Tibial nerve (tissue), 4 donors: Measurements from ENCODE around the gene HIPK2. TPM values are rescaled to one million over a fixed set of nuclear protein-coding genes. Genes with fewer than 3 reads are reported as not detected.
A peak's percentile ranks its signal among the peaks of the same experiment; 100 is the strongest.

Experiments used
- DNase-seq, 2 donors: peaks; one replicate each; pipeline ENCODE4 v3.0.0-alpha.2; 2019; ENCODE audit warnings: low spot score in 2 of 2
- H3K27ac ChIP-seq, 4 donors: fragments of 200-600 bp; sonication (generic) in 3 of 4; one replicate each; pipeline ENCODE4 v1.5.1; 2017 to 2019; ENCODE audit warnings: mild to moderate bottlenecking in 1 of 4
- H3K27me3 ChIP-seq, 2 donors: fragments of 200-600 bp; sonication (generic) in 1 of 2; one replicate each; pipeline versions ENCODE4 v1.5.1 to v1.6.0; 2017 to 2019
- H3K36me3 ChIP-seq, 3 donors: fragments of 200-600 bp; sonication (generic); one replicate each; pipeline ENCODE4 v1.5.1; 2018 to 2019
- H3K4me1 ChIP-seq, 4 donors: fragments of 200-600 bp; sonication (generic) in 3 of 4; one replicate each; pipeline ENCODE4 v1.5.1; 2017 to 2019
- H3K4me3 ChIP-seq, 4 donors: fragments of 200-600 bp; sonication (generic) in 3 of 4; one replicate each; pipeline ENCODE4 v1.5.1; 2017 to 2019; ENCODE audit warnings: mild to moderate bottlenecking in 1 of 4, moderate library complexity in 1 of 4
- H3K9me3 ChIP-seq, 4 donors: fragments of 200-600 bp; sonication (generic) in 3 of 4; one replicate each; pipeline ENCODE4 v1.5.1; 2017 to 2019
- EP300 ChIP-seq, 2 donors: sonication (generic); formaldehyde crosslinking; IDR thresholded peaks; one replicate each; pipeline ENCODE4 v1.6.1; 2017; ENCODE audit warnings: antibody characterized with exemption in 2 of 2, mild to moderate bottlenecking in 1 of 2
- POLR2A ChIP-seq, 2 donors: fragments of 450-650 bp; IDR thresholded peaks; one replicate each; pipeline ENCODE4 v1.6.1; 2017; ENCODE audit warnings: antibody characterized with exemption in 2 of 2, mild to moderate bottlenecking in 2 of 2, moderate library complexity in 2 of 2
- WGBS, 2 donors: methylation state at CpG; one replicate each; pipeline ENCODE4 v1.1.5; 2018; 5-methylcytosine and 5-hydroxymethylcytosine counted together
- total RNA-seq, 4 donors: library from RNA; depleted of rRNA; stranded (reverse); fragments of >200 nt; gene quantifications; one replicate each; pipeline ENCODE4 v1.1.0, GENCODE V29; 2016
- TF ChIP-seq, protein P1 (sequence below), 5 experiments: fragments of 200-600 bp in 3 of 5; fragments of 450-650 bp in 2 of 5; sonication (generic) in 3 of 5; IDR thresholded peaks; one replicate each; pipeline ENCODE4 v1.5.1; 2016 to 2019; ENCODE audit warnings: antibody characterized with exemption in 5 of 5, mild to moderate bottlenecking in 3 of 5, moderate library complexity in 2 of 5

Gene HIPK2
- total RNA-seq, 4 donors from 2014 or later, result 24.9 to 41.1 (median 29.7) TPM

DNA sequence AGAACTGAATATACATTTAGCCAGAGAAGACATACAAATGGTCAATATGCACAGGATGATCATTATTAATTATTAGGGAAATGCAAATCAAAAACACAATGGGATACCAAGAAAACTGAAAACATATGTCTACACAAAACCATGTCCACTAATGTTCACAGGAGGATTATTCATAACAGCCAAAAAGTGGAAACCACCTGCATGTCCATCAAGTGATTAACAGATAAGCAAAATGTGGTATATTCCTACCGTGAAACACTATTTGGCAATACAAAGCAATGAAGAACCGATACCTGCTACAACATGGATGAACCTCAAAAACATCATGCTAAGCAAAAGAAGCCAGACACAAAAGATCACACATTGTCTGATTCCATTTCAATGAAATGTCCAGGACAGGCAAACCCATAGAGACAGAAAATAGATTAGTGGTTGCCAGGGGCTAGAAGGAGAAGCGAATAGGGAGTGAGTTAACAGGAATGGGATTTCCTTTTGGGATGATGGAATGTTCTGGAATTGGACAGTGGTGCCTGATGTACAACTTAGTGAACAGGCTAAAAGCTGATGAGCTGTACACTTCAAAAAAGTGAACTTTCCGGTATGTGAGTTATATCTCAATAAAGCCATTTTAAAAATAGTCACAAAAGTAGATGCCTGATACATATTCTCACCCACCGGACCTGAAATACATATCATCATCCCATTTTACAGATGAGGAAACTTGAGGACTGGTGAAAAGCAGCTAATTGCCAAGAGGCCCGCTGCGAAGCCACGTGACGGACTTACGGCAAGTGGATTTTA, 33.6 kb downstream of the HIPK2 start:
- Histone ChIP-seq H3K36me3 (no peaks in the 10 kb centered on the region), H3K27ac (no peak overlapping the region), H3K9me3 (no peaks in the 10 kb centered on the region), H3K27me3 (no peaks in the 10 kb centered on the region), H3K4me3 (no peak overlapping the region), H3K4me1 (peaks cover 0 to 69% (median 5%) of the 10 kb centered on the region in 4 donors)
- WGBS, 2 donors, result 94 to 95% methylated on average over 10 of the region's 10 CpGs
- TF ChIP-seq EP300 (IDR thresholded peaks at IDR 0.05), result no peak
- TF ChIP-seq, protein P1, sequence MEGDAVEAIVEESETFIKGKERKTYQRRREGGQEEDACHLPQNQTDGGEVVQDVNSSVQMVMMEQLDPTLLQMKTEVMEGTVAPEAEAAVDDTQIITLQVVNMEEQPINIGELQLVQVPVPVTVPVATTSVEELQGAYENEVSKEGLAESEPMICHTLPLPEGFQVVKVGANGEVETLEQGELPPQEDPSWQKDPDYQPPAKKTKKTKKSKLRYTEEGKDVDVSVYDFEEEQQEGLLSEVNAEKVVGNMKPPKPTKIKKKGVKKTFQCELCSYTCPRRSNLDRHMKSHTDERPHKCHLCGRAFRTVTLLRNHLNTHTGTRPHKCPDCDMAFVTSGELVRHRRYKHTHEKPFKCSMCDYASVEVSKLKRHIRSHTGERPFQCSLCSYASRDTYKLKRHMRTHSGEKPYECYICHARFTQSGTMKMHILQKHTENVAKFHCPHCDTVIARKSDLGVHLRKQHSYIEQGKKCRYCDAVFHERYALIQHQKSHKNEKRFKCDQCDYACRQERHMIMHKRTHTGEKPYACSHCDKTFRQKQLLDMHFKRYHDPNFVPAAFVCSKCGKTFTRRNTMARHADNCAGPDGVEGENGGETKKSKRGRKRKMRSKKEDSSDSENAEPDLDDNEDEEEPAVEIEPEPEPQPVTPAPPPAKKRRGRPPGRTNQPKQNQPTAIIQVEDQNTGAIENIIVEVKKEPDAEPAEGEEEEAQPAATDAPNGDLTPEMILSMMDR (IDR thresholded peaks at IDR 0.05), result no peak
- TF ChIP-seq POLR2A (IDR thresholded peaks at IDR 0.05), result no peak
- no peak for DNase-seq

- no peak for DNase-seq
- H3K27me3 ChIP-seq, result no peaks in the 10 kb centered on the region
- WGBS, 2 donors, result 87 to 97% methylated on average over 2 of the region's 2 CpGs
- H3K9me3 ChIP-seq, result no peaks in the 10 kb centered on the region
- H3K27ac ChIP-seq, result peak overlapping the region in 1 of 4 donors; percentile 3
- H3K36me3 ChIP-seq, result no peaks in the 10 kb centered on the region
- no peak for TF ChIP-seq EP300 (IDR thresholded peaks at IDR 0.05)
- TF ChIP-seq POLR2A (IDR thresholded peaks at IDR 0.05), result no peak
- TF ChIP-seq, protein P1 (IDR thresholded peaks at IDR 0.05), result no peak
- H3K4me1 ChIP-seq, result peaks cover 0 to 69% (median 8%) of the 10 kb centered on the region in 4 donors
- no peak overlapping the region for H3K4me3 ChIP-seq
Observed at GRCh38 chr7:139743267-139743966, 34.4 kb downstream of the HIPK2 start.

- TF ChIP-seq EP300 (IDR thresholded peaks at IDR 0.05) (no peak), POLR2A (IDR thresholded peaks at IDR 0.05) (no peak)
- TF ChIP-seq, protein P1 (IDR thresholded peaks at IDR 0.05), result no peak
- DNase-seq, result no peak
- no peaks in the 10 kb centered on the region for H3K27me3 ChIP-seq
- H3K4me1 ChIP-seq, result peaks cover 0 to 78% (median 17%) of the 10 kb centered on the region in 4 donors
- no peak overlapping the region for H3K4me3 ChIP-seq
- no peaks in the 10 kb centered on the region for H3K36me3 ChIP-seq
- H3K9me3 ChIP-seq, result no peaks in the 10 kb centered on the region
- no peak overlapping the region for H3K27ac ChIP-seq
- 82 to 85% methylated on average over 6 of the region's 6 CpGs for WGBS, 2 donors
Observed at GRCh38 chr7:139741789-139742344, 35.9 kb downstream of the HIPK2 start.

- DNase-seq, result no peak
- Histone ChIP-seq H3K27me3 (no peaks in the 10 kb centered on the region), H3K4me3 (no peak overlapping the region), H3K36me3 (no peaks in the 10 kb centered on the region), H3K27ac (peak overlapping the region in 1 of 4 donors; percentile 71), H3K9me3 (no peaks in the 10 kb centered on the region), H3K4me1 (peaks cover 0 to 77% (median 17%) of the 10 kb centered on the region in 4 donors)
- TF ChIP-seq EP300 (IDR thresholded peaks at IDR 0.05), result no peak
- TF ChIP-seq, protein P1 (IDR thresholded peaks at IDR 0.05), result no peak
- TF ChIP-seq POLR2A (IDR thresholded peaks at IDR 0.05), result no peak
- 81 to 84% methylated on average over 7 of the region's 7 CpGs for WGBS, 2 donors
Observed at GRCh38 chr7:139741239-139741638, 36.6 kb downstream of the HIPK2 start.
